GM12872 (cell line): ENCODE measurements around the gene FSD2.

ENCODE experiments used
- CTCF ChIP-seq: IDR thresholded peaks from 3 replicates; pipeline ENCODE4 v1.5.1; 2011; ENCODE audit warnings: low read depth, mild to moderate bottlenecking, low read length, moderate library complexity; ENCODE audit not compliant: insufficient read depth

The FSD2 gene

GRCh38 chr15:82805994-82806406 lies at the start of gene FSD2:
Gene FSD2, minus strand, starts transcription at chr15:82806069. Its CDS starts 18,679 bp downstream, at chr15:82787390.
- peak; percentile 31; the same call in 1 of the 3 replicates for TF ChIP-seq CTCF

GRCh38 chr15:82854554-82854953 lies 48.7 kb upstream of the FSD2 start:
- no peak for TF ChIP-seq CTCF

- no peak for TF ChIP-seq CTCF
Measured at GRCh38 chr15:82852941-82853561, 47.2 kb upstream of the FSD2 start.

GRCh38 chr15:82851981-82852511 lies 46.2 kb upstream of the FSD2 start:
- TF ChIP-seq CTCF = no peak

GRCh38 chr15:82851306-82851850 lies 45.5 kb upstream of the FSD2 start:
- no peak for TF ChIP-seq CTCF

- no peak for TF ChIP-seq CTCF
Measured at GRCh38 chr15:82850731-82851130, 44.9 kb upstream of the FSD2 start.

GRCh38 chr15:82849556-82850512 lies 44.0 kb upstream of the FSD2 start:
- peak; percentile 88 for TF ChIP-seq CTCF
